ENCODE results near the gene SLC2A1. TPM values are rescaled to one million over a fixed set of nuclear protein-coding genes. Genes with fewer than 3 reads are reported as not detected.

The SLC2A1 gene
- total RNA-seq, 1 donor from 2014 or later: 506 TPM

GRCh38 chr1:43005460-43006361, 47.0 kb upstream of the SLC2A1 start:
- Histone ChIP-seq H2AFZ (ENCODE audit: low read depth, low read length) (no peak overlapping the region), H3K27me3 (ENCODE audit: insufficient read depth, low read length) (no peaks in the 10 kb centered on the region), H3K27ac (ENCODE audit: low read depth, low read length) (no peak overlapping the region), H3K9me3 (ENCODE audit: insufficient read depth, low read depth, low read length) (no peaks in the 10 kb centered on the region), H4K20me1 (ENCODE audit: insufficient read depth, low read length) (no peaks in the 10 kb centered on the region), H3K36me3 (ENCODE audit: insufficient read depth, low read length) (no peaks in the 10 kb centered on the region), H3K4me2 (ENCODE audit: low read length) (no peak overlapping the region), H3K79me2 (ENCODE audit: insufficient read depth, low read length) (no peaks in the 10 kb centered on the region), H3K4me3 (ENCODE audit: insufficient read depth, low read depth, low read length) (no peak overlapping the region), H3K4me1 (ENCODE audit: insufficient read depth, low read length) (peaks cover 7% of the 10 kb centered on the region), H3K9ac (ENCODE audit: low read length) (no peak overlapping the region)
- H3K36me3 Mint-ChIP-seq (ENCODE audit: low read depth, unreplicated experiment): no peaks in the 10 kb centered on the region
- TF ChIP-seq EZH2 (IDR thresholded peaks at IDR 0.05; ENCODE audit: insufficient read depth, low read length): no peak
- TF ChIP-seq, protein P1, sequence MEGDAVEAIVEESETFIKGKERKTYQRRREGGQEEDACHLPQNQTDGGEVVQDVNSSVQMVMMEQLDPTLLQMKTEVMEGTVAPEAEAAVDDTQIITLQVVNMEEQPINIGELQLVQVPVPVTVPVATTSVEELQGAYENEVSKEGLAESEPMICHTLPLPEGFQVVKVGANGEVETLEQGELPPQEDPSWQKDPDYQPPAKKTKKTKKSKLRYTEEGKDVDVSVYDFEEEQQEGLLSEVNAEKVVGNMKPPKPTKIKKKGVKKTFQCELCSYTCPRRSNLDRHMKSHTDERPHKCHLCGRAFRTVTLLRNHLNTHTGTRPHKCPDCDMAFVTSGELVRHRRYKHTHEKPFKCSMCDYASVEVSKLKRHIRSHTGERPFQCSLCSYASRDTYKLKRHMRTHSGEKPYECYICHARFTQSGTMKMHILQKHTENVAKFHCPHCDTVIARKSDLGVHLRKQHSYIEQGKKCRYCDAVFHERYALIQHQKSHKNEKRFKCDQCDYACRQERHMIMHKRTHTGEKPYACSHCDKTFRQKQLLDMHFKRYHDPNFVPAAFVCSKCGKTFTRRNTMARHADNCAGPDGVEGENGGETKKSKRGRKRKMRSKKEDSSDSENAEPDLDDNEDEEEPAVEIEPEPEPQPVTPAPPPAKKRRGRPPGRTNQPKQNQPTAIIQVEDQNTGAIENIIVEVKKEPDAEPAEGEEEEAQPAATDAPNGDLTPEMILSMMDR (IDR thresholded peaks at IDR 0.05; ENCODE audit: insufficient read depth, low read depth, low read length): no peak
- H3K27ac Mint-ChIP-seq (ENCODE audit: unreplicated experiment): no peak overlapping the region
- H3K4me1 Mint-ChIP-seq (ENCODE audit: low read depth, unreplicated experiment): peaks cover 10% of the 10 kb centered on the region
- DNase-seq (ENCODE audit: low read depth) (no peak), FAIRE-seq (no peak)
- H3K4me3 Mint-ChIP-seq (ENCODE audit: unreplicated experiment): no peak overlapping the region
- H3K9me3 Mint-ChIP-seq (ENCODE audit: unreplicated experiment): peaks cover 3% of the 10 kb centered on the region
- peaks cover 7% of the 10 kb centered on the region for H3K27me3 Mint-ChIP-seq (ENCODE audit: low read depth, unreplicated experiment)

- peaks cover 3% of the 10 kb centered on the region for H3K9me3 Mint-ChIP-seq (ENCODE audit: unreplicated experiment)
- peaks cover 10% of the 10 kb centered on the region for H3K4me1 Mint-ChIP-seq (ENCODE audit: low read depth, unreplicated experiment)
- no peaks in the 10 kb centered on the region for H3K27me3 ChIP-seq (ENCODE audit: insufficient read depth, low read length)
- H3K9me3 ChIP-seq (ENCODE audit: insufficient read depth, low read depth, low read length): no peaks in the 10 kb centered on the region
- no peak overlapping the region for H3K27ac Mint-ChIP-seq (ENCODE audit: unreplicated experiment)
- peaks cover 7% of the 10 kb centered on the region for H3K27me3 Mint-ChIP-seq (ENCODE audit: low read depth, unreplicated experiment)
- no peaks in the 10 kb centered on the region for H3K36me3 ChIP-seq (ENCODE audit: insufficient read depth, low read length)
- DNase-seq (ENCODE audit: low read depth): no peak
- peaks cover 7% of the 10 kb centered on the region for H3K4me1 ChIP-seq (ENCODE audit: insufficient read depth, low read length)
- H3K9ac ChIP-seq (ENCODE audit: low read length): no peak overlapping the region
- H3K4me2 ChIP-seq (ENCODE audit: low read length): no peak overlapping the region
- no peak overlapping the region for H3K4me3 ChIP-seq (ENCODE audit: insufficient read depth, low read depth, low read length)
- H4K20me1 ChIP-seq (ENCODE audit: insufficient read depth, low read length): no peaks in the 10 kb centered on the region
- no peaks in the 10 kb centered on the region for H3K79me2 ChIP-seq (ENCODE audit: insufficient read depth, low read length)
- no peaks in the 10 kb centered on the region for H3K36me3 Mint-ChIP-seq (ENCODE audit: low read depth, unreplicated experiment)
- no peak for FAIRE-seq
- H2AFZ ChIP-seq (ENCODE audit: low read depth, low read length): no peak overlapping the region
- TF ChIP-seq EZH2 (IDR thresholded peaks at IDR 0.05; ENCODE audit: insufficient read depth, low read length): no peak
- TF ChIP-seq, protein P1 (IDR thresholded peaks at IDR 0.05; ENCODE audit: insufficient read depth, low read depth, low read length): no peak
- no peak overlapping the region for H3K4me3 Mint-ChIP-seq (ENCODE audit: unreplicated experiment)
- H3K27ac ChIP-seq (ENCODE audit: low read depth, low read length): no peak overlapping the region
Observed at GRCh38 chr1:43004587-43005459, 46.2 kb upstream of the SLC2A1 start.
